Islet precursor cell (in vitro differentiated cells): Measurements from ENCODE around the gene ZNF470.
A peak's percentile ranks its signal among the peaks of the same experiment; 100 is the strongest.

ENCODE experiments used
- DNase-seq: peaks from one replicate; pipeline ENCODE4 v3.0.0-alpha.2; 2018

Gene ZNF470

GRCh38 chr19:56567274-56568120 is at the start of gene ZNF470:
Gene ZNF470 (plus strand): TSS chr19:56567468. CDS start chr19:56570312, 2,844 bp downstream.
- DNase-seq: peak; percentile 97

- DNase-seq: no peak
Observed at GRCh38 chr19:56525214-56525860, 41.9 kb upstream of the ZNF470 start.

DNA sequence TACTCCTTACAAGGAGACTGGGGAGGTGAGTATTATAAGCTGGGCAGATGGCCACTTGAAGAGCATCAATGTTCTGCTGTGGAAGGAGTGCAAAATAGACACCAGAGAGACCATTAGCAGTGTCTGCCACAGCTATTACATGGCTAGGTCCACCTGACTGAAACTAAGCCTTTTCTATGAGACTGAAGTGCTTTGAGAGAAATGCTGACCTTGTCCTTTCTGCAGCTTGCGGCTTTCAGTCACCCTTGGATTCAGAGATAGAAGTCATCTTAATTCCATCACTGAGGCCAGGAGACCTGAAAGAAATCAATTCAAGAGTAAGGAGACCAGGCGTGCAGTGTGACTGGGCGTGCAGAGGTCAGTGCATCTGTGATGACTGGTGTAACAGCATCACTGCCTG is 29.8 kb upstream of the ZNF470 start:
- DNase-seq: no peak

DNA sequence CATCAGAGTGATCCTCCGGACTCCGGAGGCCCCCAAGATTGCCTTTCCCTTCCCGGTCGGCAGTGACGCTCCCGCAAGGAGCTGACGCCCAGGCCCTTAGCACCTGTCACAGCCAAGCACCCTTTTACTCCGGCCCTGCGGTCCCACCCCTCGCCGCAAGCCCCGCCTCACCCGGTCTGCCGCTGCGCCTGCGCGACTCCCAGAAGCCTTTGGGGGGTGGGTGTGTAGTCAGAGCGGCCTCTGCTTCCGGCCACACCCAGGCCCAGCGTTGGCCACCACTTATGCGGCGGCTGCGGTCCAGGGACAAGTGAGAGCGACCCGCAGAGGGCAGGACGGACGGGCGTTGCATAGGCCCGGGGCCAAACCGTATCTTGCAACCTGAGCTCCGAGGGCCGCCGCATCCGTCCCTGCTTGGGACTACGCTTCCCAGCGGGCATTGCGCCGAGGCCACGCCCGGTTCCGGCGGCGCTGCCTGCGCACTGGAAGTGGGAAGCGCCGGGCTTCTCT is 29.0 kb upstream of the ZNF470 start:
- peak; percentile 93 for DNase-seq

DNA sequence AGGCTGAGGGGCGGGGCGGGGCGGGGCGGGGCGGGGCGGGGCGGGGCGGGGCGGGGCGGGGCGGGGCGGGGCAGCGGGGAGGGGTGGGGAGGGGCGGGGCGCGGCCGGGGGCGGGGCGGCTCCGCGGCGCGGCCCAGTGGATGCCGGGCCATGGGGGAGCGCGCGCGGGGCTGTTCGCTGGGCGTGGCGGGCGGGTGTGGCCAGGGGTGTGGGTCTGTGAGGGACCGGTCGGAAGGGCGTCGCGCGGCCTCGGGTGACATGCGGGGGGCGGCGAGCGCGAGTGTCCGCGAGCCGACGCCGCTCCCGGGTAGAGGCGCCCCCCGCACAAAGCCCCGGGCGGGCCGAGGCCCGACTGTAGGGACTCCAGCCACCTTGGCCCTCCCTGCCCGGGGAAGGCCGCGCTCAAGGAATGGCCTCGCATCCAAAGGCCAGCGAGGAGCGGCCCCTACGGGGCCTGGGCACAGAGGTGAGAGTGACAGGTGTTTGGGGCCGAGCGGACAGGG is 28.5 kb upstream of the ZNF470 start, which contains the start of gene ZFP28:
TSS of gene ZFP28 (plus strand) at position 188 of the 503 bp plus-strand sequence. CDS start at position 259, 71 bp downstream.
- DNase-seq: no peak

GRCh38 chr19:56543776-56544175 is 23.5 kb upstream of the ZNF470 start:
- no peak for DNase-seq

DNA sequence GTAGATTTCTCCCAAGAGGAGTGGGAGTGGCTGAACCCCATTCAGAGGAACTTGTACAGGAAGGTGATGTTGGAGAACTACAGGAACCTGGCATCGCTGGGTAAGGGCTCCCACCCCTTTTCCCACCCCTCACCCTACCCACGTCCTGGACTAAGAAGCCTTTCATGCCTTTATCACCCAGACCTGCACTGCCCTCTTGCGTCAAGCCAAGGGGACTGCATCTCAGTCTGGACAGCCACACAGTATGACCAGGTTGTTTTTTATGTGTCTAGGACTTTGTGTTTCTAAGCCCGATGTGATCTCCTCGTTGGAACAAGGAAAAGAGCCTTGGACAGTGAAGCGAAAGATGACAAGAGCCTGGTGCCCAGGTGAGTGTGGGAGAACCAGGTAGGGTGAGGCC is 19.7 kb upstream of the ZNF470 start:
- no peak for DNase-seq

GRCh38 chr19:56554272-56554869 is 12.9 kb upstream of the ZNF470 start:
- no peak for DNase-seq

DNA sequence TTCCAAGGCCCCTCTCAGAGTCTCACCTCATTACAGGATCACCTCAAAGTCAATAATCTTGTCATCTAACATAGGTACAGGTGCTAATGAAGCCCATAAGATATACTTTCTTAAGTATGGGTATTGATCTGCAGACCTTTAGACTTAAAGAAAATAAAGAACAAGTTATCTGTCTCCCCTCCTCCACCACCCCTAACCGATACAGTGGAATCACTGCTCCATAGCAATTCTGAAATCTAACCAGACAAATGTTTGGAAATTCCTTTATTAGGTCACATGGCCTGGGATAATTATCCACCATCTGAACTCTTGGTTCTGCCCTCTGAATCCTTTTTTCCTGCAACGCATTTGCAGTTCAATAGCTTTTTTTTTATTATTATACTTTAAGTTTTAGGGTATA is 4.5 kb upstream of the ZNF470 start:
- DNase-seq: no peak

DNA sequence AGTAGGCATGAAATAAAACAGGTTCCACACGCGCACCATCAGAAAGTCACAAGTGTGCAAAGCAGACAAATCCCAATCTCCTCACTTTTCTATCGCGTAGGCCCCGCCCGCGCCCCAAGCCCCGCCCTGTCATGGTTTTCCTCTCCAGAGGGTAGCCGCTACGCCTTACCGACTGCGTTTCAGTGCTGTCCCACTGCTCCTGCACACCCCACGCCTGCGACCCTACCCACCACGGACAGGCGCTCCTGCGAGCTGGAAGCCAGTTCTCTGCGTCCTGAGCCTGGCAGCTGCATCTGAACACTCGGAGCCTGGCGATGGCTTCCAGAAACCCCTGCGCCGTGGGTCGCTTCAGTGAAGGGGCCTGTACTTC is 379 bp upstream of the ZNF470 start:
- DNase-seq: no peak

GRCh38 chr19:56572589-56572988 is 5.3 kb downstream of the ZNF470 start:
- no peak for DNase-seq

DNA sequence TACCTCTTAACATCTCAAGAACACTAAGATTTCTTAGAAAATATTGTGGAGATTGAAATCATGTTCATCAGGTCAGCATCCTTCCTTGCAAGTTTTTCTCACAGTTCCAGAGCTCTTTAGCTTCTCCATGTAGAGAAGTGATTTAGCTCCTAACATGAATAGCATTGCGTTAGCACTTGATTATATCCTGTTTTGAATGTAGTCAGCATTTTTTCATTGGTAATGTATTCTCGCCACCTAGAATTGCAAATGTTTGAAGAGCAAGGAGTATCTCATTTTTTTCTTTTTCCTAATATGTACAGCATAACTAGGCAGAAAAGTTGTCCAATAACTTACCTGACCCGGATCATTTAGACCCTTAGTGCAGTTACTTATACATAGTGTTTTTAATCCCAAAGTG is 6.6 kb downstream of the ZNF470 start:
- DNase-seq: no peak

DNA sequence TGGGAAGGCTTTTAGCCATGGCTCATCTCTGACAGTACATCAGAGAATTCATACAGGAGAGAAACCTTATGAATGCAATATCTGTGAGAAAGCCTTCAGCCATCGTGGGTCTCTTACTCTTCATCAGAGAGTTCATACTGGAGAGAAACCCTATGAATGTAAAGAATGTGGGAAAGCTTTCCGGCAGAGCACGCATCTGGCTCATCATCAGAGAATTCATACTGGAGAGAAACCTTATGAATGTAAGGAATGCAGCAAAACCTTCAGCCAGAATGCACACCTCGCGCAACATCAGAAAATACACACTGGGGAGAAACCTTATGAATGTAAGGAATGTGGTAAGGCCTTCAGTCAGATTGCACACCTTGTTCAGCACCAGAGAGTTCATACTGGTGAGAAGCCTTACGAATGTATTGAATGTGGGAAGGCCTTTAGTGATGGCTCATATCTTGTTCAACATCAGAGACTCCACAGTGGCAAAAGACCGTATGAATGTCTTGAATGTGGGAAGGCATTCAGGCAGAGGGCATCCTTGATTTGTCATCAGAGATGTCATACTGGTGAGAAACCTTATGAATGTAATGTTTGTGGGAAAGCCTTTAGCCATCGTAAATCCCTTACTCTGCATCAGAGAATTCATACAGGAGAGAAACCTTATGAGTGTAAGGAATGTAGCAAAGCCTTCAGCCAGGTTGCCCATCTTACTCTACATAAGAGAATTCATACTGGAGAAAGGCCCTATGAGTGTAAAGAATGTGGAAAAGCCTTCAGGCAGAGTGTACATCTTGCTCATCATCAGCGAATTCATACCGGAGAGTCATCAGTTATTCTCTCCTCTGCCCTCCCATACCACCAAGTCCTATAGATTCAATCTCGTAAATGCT is 10.7 kb downstream of the ZNF470 start:
- no peak for DNase-seq

- no peak for DNase-seq
Observed at GRCh38 chr19:56594446-56594782, 27.1 kb downstream of the ZNF470 start.

DNA sequence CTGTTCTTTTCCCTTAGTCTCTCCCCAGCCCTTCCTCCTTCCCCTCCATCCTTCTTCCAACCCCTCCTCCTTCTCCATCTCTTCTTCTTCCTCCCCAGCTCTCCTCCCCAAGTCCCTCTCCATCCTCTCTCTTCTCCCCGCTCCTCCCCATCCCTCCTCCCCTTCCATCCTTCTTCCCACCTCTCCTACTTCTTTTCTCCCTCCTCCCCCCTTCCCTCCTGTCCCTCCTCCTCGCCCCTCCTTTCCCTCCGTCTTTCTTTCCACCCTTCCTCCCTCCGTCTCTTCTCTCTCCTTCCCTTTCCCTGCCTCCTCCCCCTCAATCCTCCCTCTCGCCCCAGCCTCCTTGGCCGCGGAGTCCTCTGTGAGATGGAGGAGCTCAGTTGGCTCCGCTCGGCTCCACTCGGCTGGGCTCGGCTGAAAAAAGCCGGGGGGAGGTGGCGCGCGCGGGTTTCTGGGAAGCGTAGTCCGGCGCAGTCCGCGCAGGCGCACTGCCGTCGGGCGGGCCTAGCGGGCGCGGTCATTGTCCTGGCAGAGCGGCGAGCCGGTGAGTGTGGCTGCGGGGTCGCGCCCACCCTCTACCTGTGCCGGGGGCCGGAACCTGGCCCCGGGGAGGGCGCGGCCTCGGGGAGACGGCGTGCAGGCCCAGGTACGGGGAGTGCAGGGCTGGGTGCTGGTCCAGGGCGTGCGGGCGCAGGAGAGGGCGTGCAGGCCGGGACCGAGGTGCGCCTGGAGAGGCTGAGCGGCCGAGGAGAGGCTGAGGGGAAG is 27.7 kb downstream of the ZNF470 start, which contains the start of gene ZNF71:
TSS of gene ZNF71 (plus strand) at position 520 of the 765 bp plus-strand sequence. CDS start 6,257 bp downstream, outside the sequence.
- peak; percentile 95 for DNase-seq

DNA sequence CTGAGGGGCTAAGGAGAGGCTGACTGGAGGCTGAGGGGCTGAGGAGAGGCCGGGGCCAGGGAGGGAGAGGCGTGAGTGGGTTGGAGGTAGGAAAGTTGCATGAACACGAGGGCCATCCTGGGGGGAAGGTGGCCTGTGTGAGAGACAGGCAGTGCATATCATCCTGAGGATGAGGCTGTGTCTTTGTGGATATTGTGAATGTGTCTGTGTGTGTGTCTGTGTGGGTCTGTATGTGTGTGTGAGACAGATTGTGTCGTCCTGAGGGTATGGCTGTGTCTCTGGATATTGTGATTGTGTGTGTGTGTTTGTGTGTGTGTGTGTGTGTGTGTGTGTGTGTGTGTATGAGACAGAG is 28.3 kb downstream of the ZNF470 start:
- no peak for DNase-seq

DNA sequence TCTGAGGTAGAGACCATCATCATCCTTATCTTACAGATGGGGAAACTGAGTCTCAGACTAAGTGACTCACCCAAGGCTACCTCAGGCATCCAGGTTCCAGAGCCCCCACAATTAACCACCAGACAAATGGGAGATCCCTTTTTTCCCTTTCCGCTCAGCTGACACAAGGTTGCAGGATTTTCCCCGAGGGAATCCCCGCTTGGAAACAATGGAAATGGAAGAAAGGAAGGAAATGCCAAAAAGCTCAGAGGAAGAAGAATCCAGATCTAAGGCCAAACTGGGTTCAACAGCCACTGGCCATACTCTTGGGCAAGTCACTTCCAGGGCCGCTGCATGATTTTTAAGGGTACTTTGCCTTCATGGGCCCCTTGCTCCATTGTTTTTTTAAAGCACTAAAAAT is 29.4 kb downstream of the ZNF470 start:
- no peak for DNase-seq

DNA sequence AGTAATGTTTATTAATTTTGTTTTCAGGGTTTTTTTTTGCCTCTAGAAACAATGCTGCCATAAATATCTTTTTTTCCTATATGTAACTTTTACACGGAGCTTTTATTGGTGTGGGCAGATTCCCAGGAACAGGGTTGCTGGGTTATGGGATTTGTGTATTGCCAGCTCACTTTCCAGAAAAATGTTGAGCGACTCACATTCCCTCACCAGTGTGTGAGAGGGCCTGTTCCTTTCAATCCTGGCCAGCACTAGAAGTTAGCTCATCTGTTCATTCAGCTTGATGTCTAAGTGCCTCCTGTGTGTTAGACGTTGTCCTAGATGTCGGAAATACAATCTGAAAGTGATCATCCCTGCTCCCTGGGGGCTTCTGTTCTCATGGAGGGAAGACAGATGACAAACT is 30.4 kb downstream of the ZNF470 start:
- DNase-seq: no peak

DNA sequence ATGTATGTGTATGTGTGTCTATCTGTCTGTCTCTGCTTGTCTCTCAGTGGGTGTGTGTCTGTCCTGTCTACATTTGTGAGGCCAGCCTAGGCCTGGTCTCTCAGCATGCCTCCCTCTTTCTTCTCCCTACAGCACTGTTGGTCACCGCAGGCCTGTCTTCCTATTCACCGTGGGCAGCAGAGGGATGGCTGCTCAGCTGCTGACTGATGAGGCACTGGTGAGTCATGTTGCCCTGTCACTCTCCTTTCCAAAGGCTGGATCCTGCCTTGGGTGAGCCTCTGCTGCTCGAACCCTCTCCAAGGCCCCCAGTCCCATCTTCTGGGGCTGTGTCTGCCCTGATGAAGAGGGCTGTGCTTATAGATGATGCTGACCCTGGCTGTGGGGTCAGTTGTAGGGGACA is 34.1 kb downstream of the ZNF470 start:
- DNase-seq: no peak

DNA sequence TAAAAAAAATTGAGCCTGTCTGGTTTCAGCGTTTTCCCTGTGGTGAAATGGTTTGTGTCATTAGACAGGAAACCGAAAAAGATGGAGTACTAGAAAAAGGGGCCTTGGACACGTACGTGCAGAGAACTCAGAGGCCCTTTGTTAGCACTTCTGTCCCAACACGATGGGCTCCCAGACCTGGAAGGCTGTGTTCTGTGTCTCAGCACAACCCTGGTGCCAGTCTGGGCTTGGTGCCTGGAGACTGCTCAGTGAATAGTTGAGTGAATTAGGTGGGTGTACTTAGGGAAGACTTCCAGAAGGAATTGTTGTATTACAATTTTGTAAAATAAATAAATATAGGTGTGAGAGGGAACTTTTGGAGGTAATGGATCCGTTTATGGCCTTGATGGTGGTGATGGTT is 36.6 kb downstream of the ZNF470 start:
- DNase-seq: no peak

DNA sequence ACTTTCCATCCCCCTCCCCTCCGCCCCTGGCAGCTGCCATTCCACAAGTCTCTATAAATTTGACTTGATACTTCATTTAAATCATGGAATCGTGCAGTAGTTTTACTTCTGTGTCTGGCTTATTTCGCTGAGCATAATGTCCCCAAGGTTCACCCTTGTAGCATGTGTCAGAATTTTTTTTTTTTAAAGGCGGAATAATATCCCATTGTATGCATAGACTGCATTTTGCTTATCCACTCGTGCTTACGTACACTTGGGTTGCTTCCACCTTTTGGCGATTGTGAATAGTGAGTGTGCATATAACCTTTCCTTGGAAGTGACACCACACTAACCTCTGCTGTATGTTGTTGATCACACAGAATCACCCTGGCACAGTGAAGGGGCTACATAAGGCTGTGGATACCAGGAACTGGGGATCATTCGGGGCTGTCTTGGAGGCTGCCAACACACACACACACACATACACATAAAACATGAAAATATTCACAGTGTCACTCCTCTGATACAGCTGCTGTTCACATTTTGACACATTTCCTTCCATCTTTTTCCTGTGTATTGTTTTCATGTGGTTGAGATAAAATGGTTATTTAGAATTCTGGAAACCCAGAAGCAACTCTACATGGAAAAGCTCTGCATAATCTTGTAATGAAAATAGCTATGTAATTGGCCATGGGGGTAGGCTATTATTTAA is 41.2 kb downstream of the ZNF470 start:
- DNase-seq: no peak
